ENCODE data around the gene FMO2. TPM values are rescaled to one million over a fixed set of nuclear protein-coding genes. Genes with fewer than 3 reads are reported as not detected.

The FMO2 gene
- total RNA-seq, 1 experiment from 2014 or later, result not detected

DNA sequence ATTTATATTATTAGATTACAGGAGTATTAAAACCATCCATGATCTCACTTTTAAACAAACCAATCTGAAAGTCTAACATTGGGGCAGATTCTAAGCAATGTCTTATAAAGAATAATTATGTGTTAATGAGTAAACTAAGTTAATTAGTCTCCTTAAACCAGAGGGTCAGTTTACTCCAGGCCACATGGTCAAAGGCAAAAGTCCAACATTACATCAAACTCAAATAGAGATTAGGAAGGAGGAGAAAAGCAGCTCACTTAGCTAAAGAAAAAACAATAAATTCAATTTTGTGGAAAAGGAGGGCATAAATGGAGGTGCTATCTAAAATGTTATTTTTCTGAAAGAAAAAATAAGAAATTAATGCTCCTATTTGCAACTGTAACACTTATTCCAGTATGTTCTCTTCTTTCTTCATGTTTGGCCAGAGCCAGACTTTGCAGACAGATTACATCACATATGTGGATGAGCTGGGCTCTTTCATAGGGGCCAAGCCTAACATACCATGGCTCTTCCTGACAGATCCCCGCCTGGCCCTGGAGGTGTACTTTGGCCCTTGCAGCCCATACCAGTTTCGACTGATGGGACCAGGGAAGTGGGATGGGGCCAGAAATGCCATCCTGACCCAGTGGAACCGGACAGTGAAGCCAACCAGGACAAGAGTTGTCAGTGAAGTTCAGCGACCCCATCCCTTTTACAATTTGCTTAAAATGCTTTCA is 24.3 kb upstream of the FMO2 start:
- CTCF ChIA-PET, result interaction anchor here (1.2 kb wide), 1 partner anchor 153 kb away, joined by 4 read pairs; no protein-coding TSS in a partner anchor
- Mint-ChIP-seq H3K4me1 (ENCODE audit: low read depth, unreplicated experiment) (peaks cover 29% of the 10 kb centered on the region), H3K27me3 (ENCODE audit: insufficient read depth, unreplicated experiment) (no peaks in the 10 kb centered on the region), H3K27ac (ENCODE audit: unreplicated experiment) (peak overlapping the region; percentile 88), H3K9me3 (ENCODE audit: unreplicated experiment) (peaks cover 10% of the 10 kb centered on the region), H3K36me3 (ENCODE audit: insufficient read depth, unreplicated experiment) (no peaks in the 10 kb centered on the region), H3K4me3 (ENCODE audit: unreplicated experiment) (peak overlapping the region; percentile 54)
- peak; percentile 76 to 86 for DNase-seq
- BruUV-seq (replicated peaks), result no TSS peak
- Histone ChIP-seq H3K27me3 (replicated peaks; ENCODE audit: control insufficient read depth, insufficient read depth, low read length) (no peaks in the 10 kb centered on the region), H3K4me1 (peaks cover 35% of the 10 kb centered on the region), H3K9me3 (no peaks in the 10 kb centered on the region), H3K4me3 (ENCODE audit: low read depth, low read length) (no peak overlapping the region), H3K36me3 (ENCODE audit: control insufficient read depth, insufficient read depth, low read length) (no peaks in the 10 kb centered on the region)
- TF ChIP-seq, protein P1, sequence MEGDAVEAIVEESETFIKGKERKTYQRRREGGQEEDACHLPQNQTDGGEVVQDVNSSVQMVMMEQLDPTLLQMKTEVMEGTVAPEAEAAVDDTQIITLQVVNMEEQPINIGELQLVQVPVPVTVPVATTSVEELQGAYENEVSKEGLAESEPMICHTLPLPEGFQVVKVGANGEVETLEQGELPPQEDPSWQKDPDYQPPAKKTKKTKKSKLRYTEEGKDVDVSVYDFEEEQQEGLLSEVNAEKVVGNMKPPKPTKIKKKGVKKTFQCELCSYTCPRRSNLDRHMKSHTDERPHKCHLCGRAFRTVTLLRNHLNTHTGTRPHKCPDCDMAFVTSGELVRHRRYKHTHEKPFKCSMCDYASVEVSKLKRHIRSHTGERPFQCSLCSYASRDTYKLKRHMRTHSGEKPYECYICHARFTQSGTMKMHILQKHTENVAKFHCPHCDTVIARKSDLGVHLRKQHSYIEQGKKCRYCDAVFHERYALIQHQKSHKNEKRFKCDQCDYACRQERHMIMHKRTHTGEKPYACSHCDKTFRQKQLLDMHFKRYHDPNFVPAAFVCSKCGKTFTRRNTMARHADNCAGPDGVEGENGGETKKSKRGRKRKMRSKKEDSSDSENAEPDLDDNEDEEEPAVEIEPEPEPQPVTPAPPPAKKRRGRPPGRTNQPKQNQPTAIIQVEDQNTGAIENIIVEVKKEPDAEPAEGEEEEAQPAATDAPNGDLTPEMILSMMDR (IDR thresholded peaks at IDR 0.05; ENCODE audit: insufficient read depth in 1 of 2, low read depth in 1 of 2, low read length in 1 of 2, severe bottlenecking in 1 of 2, unreplicated experiment in 1 of 2), result no peak
- POLR2A ChIA-PET, result interaction anchor here (0.6 kb wide), 1 partner anchor 472 kb away, joined by 10 read pairs; no protein-coding TSS in a partner anchor
- intact Hi-C loops (cut with micrococcal nuclease; ENCODE audit: unreplicated experiment), result loop anchor here (1.0 to 2.0 kb wide), 2 partner anchors 28 to 50 kb away; no protein-coding TSS in a partner anchor

DNA sequence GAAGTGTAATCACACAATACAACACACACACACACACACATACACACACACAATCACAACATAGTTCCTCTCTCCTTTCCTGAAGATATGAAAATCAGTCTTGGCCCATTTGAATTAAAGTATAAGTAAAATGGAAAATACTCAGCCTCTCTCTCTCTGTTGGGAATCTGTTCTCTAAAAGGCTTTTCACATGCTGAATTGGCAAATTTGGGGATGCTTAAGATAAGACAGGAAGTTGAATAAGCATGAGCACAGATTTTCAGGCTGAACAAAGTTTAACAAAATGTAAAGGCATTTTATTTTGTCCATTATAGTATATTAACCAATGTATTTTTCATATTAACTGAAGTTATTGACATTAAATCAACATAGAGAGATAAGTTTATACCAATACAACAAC is 23.7 kb upstream of the FMO2 start:
- ChIA-PET POLR2A (no interaction called here), CTCF (interaction anchor here (1.2 kb wide), 1 partner anchor 152 kb away, joined by 4 read pairs; no protein-coding TSS in a partner anchor)
- H3K4me1 Mint-ChIP-seq (ENCODE audit: low read depth, unreplicated experiment), result peaks cover 29% of the 10 kb centered on the region
- H3K4me1 ChIP-seq, result peaks cover 35% of the 10 kb centered on the region
- H3K9me3 ChIP-seq, result no peaks in the 10 kb centered on the region
- H3K36me3 Mint-ChIP-seq (ENCODE audit: insufficient read depth, unreplicated experiment), result no peaks in the 10 kb centered on the region
- no peak overlapping the region for H3K4me3 ChIP-seq (ENCODE audit: low read depth, low read length)
- BruUV-seq (replicated peaks), result TSS peak; percentile 76
- DNase-seq, result no peak
- H3K9me3 Mint-ChIP-seq (ENCODE audit: unreplicated experiment), result peaks cover 10% of the 10 kb centered on the region
- no peaks in the 10 kb centered on the region for H3K36me3 ChIP-seq (ENCODE audit: control insufficient read depth, insufficient read depth, low read length)
- TF ChIP-seq, protein P1 (IDR thresholded peaks at IDR 0.05; ENCODE audit: insufficient read depth in 1 of 2, low read depth in 1 of 2, low read length in 1 of 2, severe bottlenecking in 1 of 2, unreplicated experiment in 1 of 2), result no peak
- peak overlapping the region; percentile 54 for H3K4me3 Mint-ChIP-seq (ENCODE audit: unreplicated experiment)
- H3K27me3 ChIP-seq (replicated peaks; ENCODE audit: control insufficient read depth, insufficient read depth, low read length), result no peaks in the 10 kb centered on the region
- H3K27me3 Mint-ChIP-seq (ENCODE audit: insufficient read depth, unreplicated experiment), result no peaks in the 10 kb centered on the region
- peak overlapping the region; percentile 88 for H3K27ac Mint-ChIP-seq (ENCODE audit: unreplicated experiment)
- intact Hi-C loops (cut with micrococcal nuclease; ENCODE audit: unreplicated experiment), result loop anchor here (2.0 kb wide), 1 partner anchor 49 kb away; no protein-coding TSS in a partner anchor

DNA sequence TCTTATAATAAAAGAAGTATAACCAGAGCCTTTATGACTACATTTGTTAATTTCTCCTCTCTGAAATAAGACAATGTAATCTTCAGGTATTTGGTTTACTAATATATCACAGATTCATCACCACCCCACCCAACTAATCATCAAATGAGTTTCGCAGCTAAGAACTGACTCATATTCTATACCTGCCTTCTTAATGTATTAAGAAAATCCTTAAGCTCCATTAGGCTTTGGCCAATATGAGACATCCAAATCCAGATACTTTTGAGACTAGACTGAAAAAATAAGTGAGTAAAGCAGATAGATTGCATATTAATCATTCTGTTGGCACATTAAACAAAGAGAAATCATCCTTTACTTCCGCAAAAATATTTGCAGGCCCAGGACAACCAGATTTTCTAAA is 18.7 kb upstream of the FMO2 start:
- H3K9me3 ChIP-seq, result no peaks in the 10 kb centered on the region
- no peak overlapping the region for H3K4me3 ChIP-seq (ENCODE audit: low read depth, low read length)
- Mint-ChIP-seq H3K4me3 (ENCODE audit: unreplicated experiment) (no peak overlapping the region), H3K27me3 (ENCODE audit: insufficient read depth, unreplicated experiment) (no peaks in the 10 kb centered on the region), H3K36me3 (ENCODE audit: insufficient read depth, unreplicated experiment) (no peaks in the 10 kb centered on the region), H3K4me1 (ENCODE audit: low read depth, unreplicated experiment) (peaks cover 3% of the 10 kb centered on the region), H3K27ac (ENCODE audit: unreplicated experiment) (no peak overlapping the region), H3K9me3 (ENCODE audit: unreplicated experiment) (peaks cover 13% of the 10 kb centered on the region)
- TF ChIP-seq, protein P1 (IDR thresholded peaks at IDR 0.05; ENCODE audit: insufficient read depth in 1 of 2, low read depth in 1 of 2, low read length in 1 of 2, severe bottlenecking in 1 of 2, unreplicated experiment in 1 of 2), result no peak
- H3K27me3 ChIP-seq (replicated peaks; ENCODE audit: control insufficient read depth, insufficient read depth, low read length), result no peaks in the 10 kb centered on the region
- no peak for DNase-seq
- H3K4me1 ChIP-seq, result peaks cover 10% of the 10 kb centered on the region
- POLR2A ChIA-PET, result no interaction called here
- CTCF ChIA-PET, result no interaction called here
- BruUV-seq (replicated peaks), result no TSS peak
- H3K36me3 ChIP-seq (ENCODE audit: control insufficient read depth, insufficient read depth, low read length), result no peaks in the 10 kb centered on the region
- intact Hi-C loops (cut with micrococcal nuclease; ENCODE audit: unreplicated experiment), result no loop called here
